Spleen (tissue), 7 donors: ENCODE measurements around the gene SPI1.
A peak's percentile ranks its signal among the peaks of the same experiment; 100 is the strongest.

Experiments used
- POLR2A ChIP-seq, 3 donors: fragments of 450-650 bp; IDR thresholded peaks; one replicate each; pipeline ENCODE4 v1.5.1; 2017; ENCODE audit warnings: antibody characterized with exemption in 3 of 3, mild to moderate bottlenecking in 1 of 3
- POLR2AphosphoS5 ChIP-seq, 3 donors: sonication (generic); formaldehyde crosslinking; IDR thresholded peaks; one replicate each; pipeline ENCODE4 v1.5.1; 2017; ENCODE audit warnings: antibody characterized with exemption in 3 of 3
- TF ChIP-seq, protein P1 (sequence below), 11 experiments: fragments of 200-600 bp in 7 of 11; fragments of 450-650 bp in 4 of 11; sonication (generic) in 4 of 11; IDR thresholded peaks in 8 of 11; conservative IDR thresholded peaks in 3 of 11; 1 replicate in 7 of 11; 2 replicates in 4 of 11; pipeline versions ENCODE4 v1.4.0 to v1.8.0; 2016 to 2021; ENCODE audit warnings: antibody characterized with exemption in 11 of 11, inconsistent platforms in 4 of 11, mild to moderate bottlenecking in 1 of 11
- donor health status: DM: no; HTN: no; CAD: no; lungs with moderate emphysema.
- donor health status: DM: no; HTN: no; CAD: no.
- donor health status: DM: no; HTN: no; CAD: no.

DNA sequence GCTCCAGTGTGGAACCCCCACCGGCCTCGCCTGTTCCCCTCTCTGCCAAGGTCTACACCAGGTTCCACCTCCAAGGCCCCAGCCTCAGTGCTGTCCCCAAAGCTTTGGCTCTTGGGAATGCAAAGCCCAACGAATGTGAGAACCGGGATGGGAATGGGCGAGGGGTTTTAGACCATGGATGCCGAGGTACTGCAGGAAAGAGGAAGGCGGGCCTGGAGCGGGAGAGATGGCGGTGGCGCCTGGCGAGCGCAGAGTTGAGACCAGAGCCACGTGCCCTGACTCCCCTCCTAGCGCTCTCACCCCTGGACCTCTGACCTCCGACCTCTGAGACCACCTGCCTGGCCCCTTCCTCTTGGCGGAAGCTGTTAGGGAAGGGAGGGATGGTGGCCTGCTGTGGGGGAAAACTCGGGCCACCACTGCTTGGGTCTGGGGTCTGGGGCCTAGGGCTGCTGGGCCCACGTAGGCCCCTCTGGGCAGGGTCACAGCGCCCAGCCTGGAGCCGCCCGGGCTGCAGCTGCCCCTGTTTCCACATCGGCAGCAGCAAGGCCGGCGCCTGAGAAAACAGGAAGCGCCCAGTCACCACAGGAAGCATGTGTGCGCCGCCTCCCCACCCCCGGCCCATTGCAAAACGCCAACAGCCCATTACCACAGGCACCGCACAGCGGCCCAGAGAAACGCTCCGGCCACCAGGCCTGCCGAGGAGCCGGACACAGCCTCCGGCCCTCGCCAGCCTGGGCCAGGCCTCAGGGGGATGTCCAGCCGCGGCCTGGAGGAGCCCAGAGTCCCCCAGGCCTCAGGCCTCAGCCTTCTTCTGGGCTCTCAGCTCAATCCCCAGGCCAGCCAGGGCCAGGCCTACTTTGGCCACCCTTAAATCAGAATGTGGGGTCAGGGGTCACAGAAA lies 16.2 kb upstream of the SPI1 start:
- TF ChIP-seq, protein P1, sequence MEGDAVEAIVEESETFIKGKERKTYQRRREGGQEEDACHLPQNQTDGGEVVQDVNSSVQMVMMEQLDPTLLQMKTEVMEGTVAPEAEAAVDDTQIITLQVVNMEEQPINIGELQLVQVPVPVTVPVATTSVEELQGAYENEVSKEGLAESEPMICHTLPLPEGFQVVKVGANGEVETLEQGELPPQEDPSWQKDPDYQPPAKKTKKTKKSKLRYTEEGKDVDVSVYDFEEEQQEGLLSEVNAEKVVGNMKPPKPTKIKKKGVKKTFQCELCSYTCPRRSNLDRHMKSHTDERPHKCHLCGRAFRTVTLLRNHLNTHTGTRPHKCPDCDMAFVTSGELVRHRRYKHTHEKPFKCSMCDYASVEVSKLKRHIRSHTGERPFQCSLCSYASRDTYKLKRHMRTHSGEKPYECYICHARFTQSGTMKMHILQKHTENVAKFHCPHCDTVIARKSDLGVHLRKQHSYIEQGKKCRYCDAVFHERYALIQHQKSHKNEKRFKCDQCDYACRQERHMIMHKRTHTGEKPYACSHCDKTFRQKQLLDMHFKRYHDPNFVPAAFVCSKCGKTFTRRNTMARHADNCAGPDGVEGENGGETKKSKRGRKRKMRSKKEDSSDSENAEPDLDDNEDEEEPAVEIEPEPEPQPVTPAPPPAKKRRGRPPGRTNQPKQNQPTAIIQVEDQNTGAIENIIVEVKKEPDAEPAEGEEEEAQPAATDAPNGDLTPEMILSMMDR (IDR thresholded peaks at IDR 0.05 in 8 of 11, conservative IDR thresholded peaks at IDR 0.05 in 3 of 11) = peak in 3 of 11 experiments; percentile 10 to 24 (median 19)
- TF ChIP-seq POLR2A (IDR thresholded peaks at IDR 0.05) (peak in 2 of 3 donors; percentile 34 to 53), POLR2AphosphoS5 (IDR thresholded peaks at IDR 0.05) (peak; percentile 87 to 94 (median 88))
